Measurements from ENCODE around the gene PCDHGA6.
A peak's percentile ranks its signal among the peaks of the same experiment; 100 is the strongest.
"Not testable (repeated sequence)": the region's sequence is repeated elsewhere in the genome, so short reads cannot be mapped to it uniquely, and the experiment has no call there.

The PCDHGA6 gene

GRCh38 chr5:141373673-141374317, at the start of gene PCDHGA6:
Gene PCDHGA6 (plus strand): TSS chr5:141373891. CDS start chr5:141374084, 193 bp downstream.
- DNase-seq = no peak

GRCh38 chr5:141326088-141326854, 47.4 kb upstream of the PCDHGA6 start:
- no peak for DNase-seq

GRCh38 chr5:141328231-141328630, 45.5 kb upstream of the PCDHGA6 start:
- no peak for DNase-seq

DNA sequence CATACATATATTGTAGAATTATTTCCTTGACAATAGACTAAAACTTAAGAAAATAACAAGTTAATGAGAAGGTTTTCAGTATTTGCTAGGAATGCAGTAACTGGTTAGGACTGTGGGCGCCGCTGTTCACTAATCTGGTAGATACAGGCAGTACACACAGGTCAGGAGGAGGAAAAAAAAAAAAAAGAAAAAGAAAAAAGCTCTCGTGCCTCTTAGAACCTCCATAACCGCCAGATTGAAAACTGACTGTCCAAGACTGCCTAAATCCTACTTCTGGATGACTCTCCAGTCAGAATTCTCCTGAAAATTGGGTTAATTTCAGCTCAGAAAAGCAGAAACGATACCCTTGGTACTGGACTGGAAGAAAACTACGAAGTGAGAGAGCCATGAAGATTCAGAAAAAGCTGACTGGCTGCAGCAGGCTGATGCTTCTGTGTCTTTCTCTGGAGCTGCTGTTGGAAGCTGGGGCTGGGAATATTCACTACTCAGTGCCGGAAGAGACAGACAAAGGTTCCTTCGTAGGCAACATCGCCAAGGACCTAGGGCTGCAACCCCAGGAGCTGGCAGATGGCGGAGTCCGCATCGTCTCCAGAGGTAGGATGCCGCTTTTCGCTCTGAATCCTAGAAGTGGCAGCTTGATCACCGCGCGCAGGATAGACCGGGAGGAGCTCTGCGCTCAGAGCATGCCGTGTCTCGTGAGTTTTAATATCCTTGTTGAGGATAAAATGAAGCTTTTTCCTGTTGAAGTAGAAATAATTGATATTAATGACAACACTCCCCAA, 43.2 kb upstream of the PCDHGA6 start, which contains the start of gene PCDHGA1:
PCDHGA1 (plus strand) TSS at position 216 of the 782 bp plus-strand sequence.
- peak; percentile 63 for DNase-seq

GRCh38 chr5:141332571-141332970, 41.1 kb upstream of the PCDHGA6 start:
- not testable (repeated sequence) for DNase-seq

GRCh38 chr5:141338538-141339306, 35.0 kb upstream of the PCDHGA6 start, which contains the start of gene PCDHGA2:
Gene PCDHGA2 (plus strand): TSS chr5:141338760.
- no peak for DNase-seq

- DNase-seq = not testable (repeated sequence)
These were observed 32.8 kb upstream of the PCDHGA6 start for GRCh38 chr5:141340781-141341354.

DNA sequence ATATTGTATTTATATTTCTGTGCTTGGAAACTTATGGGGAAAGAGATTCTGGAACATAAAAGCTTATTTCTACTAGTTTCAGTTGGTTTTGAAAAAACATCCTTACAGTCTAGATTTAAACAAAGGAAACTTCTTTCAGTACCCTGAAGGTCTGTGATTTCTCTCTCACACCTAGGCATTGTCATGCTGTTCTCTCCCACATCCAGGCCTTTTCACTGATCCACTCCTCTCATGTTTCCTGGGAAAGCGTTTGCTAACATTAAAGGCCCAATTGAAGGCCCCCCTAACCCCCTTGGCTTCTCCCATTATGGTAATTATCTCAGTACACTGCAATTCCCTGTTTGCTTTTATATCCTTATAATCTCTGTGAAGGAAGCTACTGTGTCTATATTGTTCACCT, 30.9 kb upstream of the PCDHGA6 start:
- DNase-seq = no peak

- no peak for DNase-seq
These were observed 30.3 kb upstream of the PCDHGA6 start, which contains the start of gene PCDHGA3 for GRCh38 chr5:141343242-141343952. Gene PCDHGA3 (plus strand): TSS chr5:141343829. CDS start chr5:141344034, 205 bp downstream.

DNA sequence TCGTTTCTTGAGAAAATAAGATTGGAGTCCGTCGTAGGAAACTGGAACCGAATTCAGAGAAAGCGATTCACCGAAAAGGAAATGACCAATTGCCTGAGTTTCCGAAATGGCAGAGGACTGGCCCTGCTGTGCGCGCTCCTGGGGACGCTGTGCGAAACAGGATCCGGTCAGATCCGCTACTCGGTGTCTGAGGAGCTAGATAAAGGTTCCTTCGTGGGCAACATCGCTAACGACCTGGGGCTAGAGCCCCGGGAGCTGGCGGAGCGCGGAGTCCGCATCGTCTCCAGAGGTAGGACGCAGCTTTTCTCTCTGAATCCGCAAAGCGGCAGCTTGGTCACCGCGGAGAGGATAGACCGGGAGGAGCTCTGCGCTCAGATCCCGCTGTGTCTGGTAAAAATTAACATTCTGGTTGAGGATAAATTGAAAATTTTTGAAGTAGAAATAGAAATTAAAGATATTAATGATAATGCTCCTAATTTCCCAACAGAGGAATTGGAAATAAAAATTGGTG, 29.7 kb upstream of the PCDHGA6 start:
- DNase-seq = no peak

DNA sequence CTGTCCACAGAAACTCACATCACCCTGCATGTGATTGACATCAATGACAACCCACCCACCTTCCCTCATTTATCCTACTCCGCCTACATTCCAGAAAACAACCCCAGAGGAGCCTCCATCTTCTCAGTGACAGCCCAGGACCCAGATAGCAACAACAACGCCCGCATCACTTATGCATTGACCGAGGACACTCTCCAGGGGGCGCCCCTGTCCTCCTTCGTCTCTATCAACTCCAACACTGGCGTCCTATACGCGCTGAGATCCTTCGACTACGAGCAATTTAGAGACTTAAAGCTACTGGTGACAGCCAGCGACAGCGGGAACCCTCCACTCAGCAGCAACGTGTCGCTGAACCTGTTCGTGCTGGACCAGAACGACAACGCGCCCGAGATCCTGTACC, 28.4 kb upstream of the PCDHGA6 start:
- DNase-seq = no peak

DNA sequence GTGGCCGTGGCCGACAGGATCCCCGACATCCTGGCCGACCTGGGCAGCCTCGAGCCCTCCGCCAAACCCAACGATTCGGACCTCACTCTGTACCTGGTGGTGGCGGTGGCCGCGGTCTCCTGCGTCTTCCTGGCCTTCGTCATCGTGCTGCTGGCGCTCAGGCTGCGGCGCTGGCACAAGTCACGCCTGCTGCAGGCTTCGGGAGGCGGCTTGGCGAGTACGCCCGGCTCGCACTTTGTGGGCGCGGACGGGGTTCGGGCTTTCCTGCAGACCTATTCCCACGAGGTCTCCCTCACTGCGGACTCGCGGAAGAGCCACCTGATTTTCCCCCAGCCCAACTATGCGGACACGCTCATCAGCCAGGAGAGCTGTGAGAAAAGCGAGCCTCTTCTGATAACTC, 27.7 kb upstream of the PCDHGA6 start:
- DNase-seq = not testable (repeated sequence)

GRCh38 chr5:141349917-141350619, 23.6 kb upstream of the PCDHGA6 start, which contains the start of gene PCDHGB1:
Gene PCDHGB1 (plus strand): TSS chr5:141350099. CDS start chr5:141350261, 162 bp downstream.
- DNase-seq = no peak

DNA sequence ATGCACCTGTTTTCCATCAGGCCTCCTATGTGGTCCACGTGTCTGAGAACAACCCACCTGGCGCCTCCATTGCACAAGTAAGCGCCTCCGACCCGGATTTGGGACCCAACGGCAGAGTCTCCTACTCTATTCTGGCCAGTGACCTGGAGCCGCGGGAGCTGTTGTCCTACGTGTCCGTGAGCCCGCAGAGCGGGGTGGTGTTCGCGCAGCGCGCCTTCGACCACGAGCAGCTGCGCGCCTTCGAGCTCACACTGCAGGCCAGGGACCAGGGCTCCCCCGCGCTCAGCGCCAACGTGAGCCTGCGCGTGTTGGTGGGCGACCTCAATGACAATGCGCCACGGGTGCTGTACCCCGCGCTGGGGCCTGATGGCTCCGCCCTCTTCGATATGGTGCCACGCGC, 22.1 kb upstream of the PCDHGA6 start:
- DNase-seq = no peak

DNA sequence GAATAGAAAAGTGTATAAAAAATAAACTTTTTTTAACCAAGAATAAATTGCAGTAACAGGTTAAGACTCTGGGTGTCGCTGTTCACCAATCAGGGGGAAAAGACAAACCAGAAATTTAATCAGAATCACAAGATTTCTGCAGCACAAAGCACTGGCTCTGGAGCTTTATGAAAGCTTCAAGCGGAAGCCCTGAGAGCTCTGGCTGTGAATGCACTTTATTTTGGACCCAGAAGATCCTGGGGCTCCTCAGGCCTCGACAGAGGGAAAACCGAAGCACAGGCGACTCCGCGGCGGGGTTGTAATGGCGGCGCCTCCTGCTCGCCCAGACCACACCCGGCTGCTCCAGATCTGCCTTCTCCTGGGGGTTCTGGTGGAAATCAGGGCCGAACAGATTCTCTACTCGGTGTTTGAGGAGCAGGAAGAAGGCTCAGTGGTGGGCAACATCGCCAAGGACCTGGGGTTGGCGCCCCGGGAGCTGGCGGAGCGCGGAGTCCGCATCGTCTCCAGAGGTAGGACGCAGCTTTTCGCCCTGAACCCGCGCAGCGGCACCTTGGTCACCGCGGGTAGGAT, 18.7 kb upstream of the PCDHGA6 start, which contains the start of gene PCDHGA4:
PCDHGA4 (plus strand) TSS at position 122 of the 570 bp plus-strand sequence; CDS start at position 209, 87 bp downstream.
- DNase-seq = no peak

DNA sequence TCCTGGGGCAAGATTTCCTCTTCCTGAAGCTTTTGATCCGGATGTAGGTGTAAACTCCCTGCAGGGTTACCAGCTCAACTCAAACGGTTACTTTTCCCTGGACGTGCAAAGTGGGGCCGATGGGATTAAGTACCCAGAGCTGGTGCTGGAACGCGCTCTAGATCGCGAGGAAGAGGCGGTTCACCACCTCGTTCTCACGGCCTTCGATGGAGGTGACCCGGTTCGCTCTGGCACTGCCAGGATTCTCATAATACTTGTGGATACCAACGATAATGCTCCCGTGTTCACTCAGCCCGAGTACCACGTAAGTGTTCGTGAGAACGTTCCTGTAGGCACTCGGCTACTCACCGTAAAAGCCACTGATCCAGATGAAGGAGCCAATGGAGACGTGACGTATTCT, 18.1 kb upstream of the PCDHGA6 start:
- no peak for DNase-seq

GRCh38 chr5:141356133-141356532, 17.6 kb upstream of the PCDHGA6 start:
- DNase-seq = no peak

DNA sequence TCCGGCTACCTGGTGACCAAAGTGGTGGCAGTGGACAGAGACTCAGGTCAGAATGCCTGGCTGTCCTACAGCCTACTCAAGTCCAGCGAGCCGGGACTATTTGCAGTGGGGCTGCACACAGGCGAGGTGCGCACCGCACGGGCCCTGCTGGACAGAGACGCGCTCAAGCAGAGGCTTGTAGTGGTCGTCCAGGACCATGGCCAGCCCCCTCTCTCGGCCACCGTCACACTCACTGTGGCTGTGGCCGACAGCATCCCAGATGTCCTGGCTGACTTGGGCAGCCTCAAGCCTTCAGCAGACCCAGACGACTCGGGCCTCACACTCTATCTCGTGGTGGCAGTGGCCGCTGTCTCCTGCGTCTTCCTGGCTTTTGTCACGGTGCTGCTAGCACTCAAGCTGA, 16.7 kb upstream of the PCDHGA6 start:
- no peak for DNase-seq

GRCh38 chr5:141359790-141360426, 13.8 kb upstream of the PCDHGA6 start, which contains the start of gene PCDHGB2:
Gene PCDHGB2 (plus strand): TSS chr5:141359994. CDS start chr5:141360136, 142 bp downstream.
- DNase-seq = no peak
